ENCODE results near the gene SLC24A3. TPM values are rescaled to one million over a fixed set of nuclear protein-coding genes. Genes with fewer than 3 reads are reported as not detected.

SLC24A3 gene
- total RNA-seq, 4 donors from 2014 or later = 4.2 to 6.4 (median 5.6) TPM

GRCh38 chr20:19367591-19367990, 155.1 kb downstream of the SLC24A3 start:
- Histone ChIP-seq H3K27me3 (no peaks in the 10 kb centered on the region), H3K4me1 (no peaks in the 10 kb centered on the region), H3K36me3 (no peaks in the 10 kb centered on the region), H3K9me3 (no peaks in the 10 kb centered on the region), H3K4me3 (no peak overlapping the region), H3K27ac (no peak overlapping the region)
- TF ChIP-seq EP300 (IDR thresholded peaks at IDR 0.05) (no peak), POLR2AphosphoS5 (IDR thresholded peaks at IDR 0.05) (no peak), POLR2A (IDR thresholded peaks at IDR 0.05) (no peak)
- TF ChIP-seq, protein P1, sequence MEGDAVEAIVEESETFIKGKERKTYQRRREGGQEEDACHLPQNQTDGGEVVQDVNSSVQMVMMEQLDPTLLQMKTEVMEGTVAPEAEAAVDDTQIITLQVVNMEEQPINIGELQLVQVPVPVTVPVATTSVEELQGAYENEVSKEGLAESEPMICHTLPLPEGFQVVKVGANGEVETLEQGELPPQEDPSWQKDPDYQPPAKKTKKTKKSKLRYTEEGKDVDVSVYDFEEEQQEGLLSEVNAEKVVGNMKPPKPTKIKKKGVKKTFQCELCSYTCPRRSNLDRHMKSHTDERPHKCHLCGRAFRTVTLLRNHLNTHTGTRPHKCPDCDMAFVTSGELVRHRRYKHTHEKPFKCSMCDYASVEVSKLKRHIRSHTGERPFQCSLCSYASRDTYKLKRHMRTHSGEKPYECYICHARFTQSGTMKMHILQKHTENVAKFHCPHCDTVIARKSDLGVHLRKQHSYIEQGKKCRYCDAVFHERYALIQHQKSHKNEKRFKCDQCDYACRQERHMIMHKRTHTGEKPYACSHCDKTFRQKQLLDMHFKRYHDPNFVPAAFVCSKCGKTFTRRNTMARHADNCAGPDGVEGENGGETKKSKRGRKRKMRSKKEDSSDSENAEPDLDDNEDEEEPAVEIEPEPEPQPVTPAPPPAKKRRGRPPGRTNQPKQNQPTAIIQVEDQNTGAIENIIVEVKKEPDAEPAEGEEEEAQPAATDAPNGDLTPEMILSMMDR (IDR thresholded peaks at IDR 0.05) = no peak
- WGBS = 84% methylated on average over 2 of the region's 2 CpGs
- no peak for DNase-seq (ENCODE audit: low spot score in 2 of 2)

- Histone ChIP-seq H3K27ac (no peak overlapping the region), H3K27me3 (no peaks in the 10 kb centered on the region), H3K9me3 (no peaks in the 10 kb centered on the region), H3K4me1 (no peaks in the 10 kb centered on the region), H3K4me3 (no peak overlapping the region), H3K36me3 (no peaks in the 10 kb centered on the region)
- DNase-seq (ENCODE audit: low spot score in 2 of 2) = no peak
- no peak for TF ChIP-seq POLR2AphosphoS5 (IDR thresholded peaks at IDR 0.05)
- TF ChIP-seq, protein P1 (IDR thresholded peaks at IDR 0.05) = no peak
- TF ChIP-seq POLR2A (IDR thresholded peaks at IDR 0.05) = no peak
- WGBS = 96% methylated on average over 3 of the region's 3 CpGs
Observed at GRCh38 chr20:19368351-19368750, 155.9 kb downstream of the SLC24A3 start.

DNA sequence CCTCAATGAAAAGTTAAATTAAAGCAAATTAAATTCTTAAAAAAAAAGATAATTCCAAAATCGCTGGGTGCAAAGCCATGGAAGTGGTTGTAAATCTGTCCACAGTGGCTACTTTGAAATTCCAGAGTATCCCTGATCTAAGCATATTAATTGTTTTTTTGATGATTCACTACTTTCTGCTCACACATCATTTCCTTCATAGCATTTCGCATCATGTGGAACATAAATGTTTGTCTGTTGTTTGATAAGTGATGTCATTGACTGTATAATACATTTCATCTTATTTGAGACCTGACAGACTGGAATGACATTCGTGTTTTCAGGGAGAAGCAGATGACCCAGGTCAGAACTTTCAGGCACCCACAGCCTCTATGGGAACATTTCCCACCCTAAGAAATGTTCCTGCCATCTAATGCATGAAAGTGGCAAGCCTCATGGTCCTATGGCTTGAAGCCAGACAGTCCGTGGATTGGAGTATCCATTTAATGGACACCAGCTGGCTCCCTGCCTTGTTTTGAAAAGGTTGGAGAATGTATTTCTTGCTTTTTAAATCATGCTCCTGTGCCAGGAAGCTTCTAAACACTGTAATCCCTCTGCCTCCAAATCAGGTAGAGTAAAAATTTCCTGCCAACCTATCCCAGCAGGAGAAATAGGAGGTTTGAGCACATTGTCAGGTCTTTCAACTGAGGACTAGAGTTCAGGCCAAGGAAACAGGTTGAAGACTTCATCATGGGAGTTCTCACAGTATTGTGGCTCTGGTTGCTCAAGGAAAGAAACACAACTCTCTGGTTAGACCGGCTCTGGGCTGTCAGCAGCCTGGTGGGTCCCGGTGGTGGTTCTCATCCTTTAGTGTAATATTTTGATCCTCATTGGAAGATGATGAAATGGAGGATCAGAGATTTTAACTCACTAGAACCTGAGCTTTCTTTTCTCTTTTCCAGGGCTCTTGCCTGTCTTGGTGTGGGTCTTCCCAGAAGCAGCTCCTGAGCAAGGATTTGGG, 157.9 kb downstream of the SLC24A3 start:
- Histone ChIP-seq H3K4me3 (no peak overlapping the region), H3K4me1 (no peaks in the 10 kb centered on the region), H3K36me3 (no peaks in the 10 kb centered on the region), H3K9me3 (no peaks in the 10 kb centered on the region), H3K27me3 (no peaks in the 10 kb centered on the region), H3K27ac (no peak overlapping the region)
- DNase-seq (ENCODE audit: low spot score in 2 of 2) = no peak
- TF ChIP-seq EP300 (IDR thresholded peaks at IDR 0.05) (no peak), POLR2AphosphoS5 (IDR thresholded peaks at IDR 0.05) (no peak), POLR2A (IDR thresholded peaks at IDR 0.05) (no peak)
- TF ChIP-seq, protein P1 (IDR thresholded peaks at IDR 0.05) = no peak
- 79% methylated on average over 6 of the region's 6 CpGs for whole genome bisulfite sequencing

DNA sequence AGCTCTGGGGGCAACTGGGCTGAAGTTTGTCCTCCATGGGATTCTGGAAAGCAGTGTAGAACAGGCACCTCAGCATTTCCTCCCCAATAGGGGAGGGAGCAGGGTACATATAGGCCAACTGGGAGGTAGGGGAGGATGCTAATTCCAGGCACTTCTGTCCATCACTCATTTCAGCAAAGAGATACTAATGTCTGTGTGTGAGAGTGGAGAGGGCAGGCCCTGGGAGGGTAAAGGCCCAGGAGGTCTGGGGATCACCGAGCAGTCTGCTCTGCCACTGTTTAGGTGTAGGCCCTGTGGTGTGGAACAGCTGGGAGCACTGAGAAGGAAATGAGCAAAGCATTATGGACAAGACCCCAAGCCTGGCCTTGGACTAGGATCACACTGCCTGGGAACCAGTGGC, 158.7 kb downstream of the SLC24A3 start:
- H3K4me3 ChIP-seq = no peak overlapping the region
- no peak for DNase-seq (ENCODE audit: low spot score in 2 of 2)
- TF ChIP-seq EP300 (IDR thresholded peaks at IDR 0.05) (no peak), POLR2A (IDR thresholded peaks at IDR 0.05) (no peak), POLR2AphosphoS5 (IDR thresholded peaks at IDR 0.05) (no peak)
- TF ChIP-seq, protein P1 (IDR thresholded peaks at IDR 0.05) = no peak
- no peaks in the 10 kb centered on the region for H3K27me3 ChIP-seq
- 91% methylated on average over 1 of the region's 1 CpG for WGBS
- H3K4me1 ChIP-seq = no peaks in the 10 kb centered on the region
- H3K27ac ChIP-seq = no peak overlapping the region
- no peaks in the 10 kb centered on the region for H3K36me3 ChIP-seq
- H3K9me3 ChIP-seq = no peaks in the 10 kb centered on the region

- 100% methylated on average over 3 of the region's 3 CpGs for WGBS
- no peak for DNase-seq (ENCODE audit: low spot score in 2 of 2)
Observed at GRCh38 chr20:19374216-19374615, 161.8 kb downstream of the SLC24A3 start.

More at GRCh38 chr20:19374216-19374615, 161.8 kb downstream of the SLC24A3 start:
- H3K36me3 ChIP-seq = no peaks in the 10 kb centered on the region
- H3K4me1 ChIP-seq = no peaks in the 10 kb centered on the region
- no peaks in the 10 kb centered on the region for H3K27me3 ChIP-seq
- H3K4me3 ChIP-seq = no peak overlapping the region
- H3K9me3 ChIP-seq = no peaks in the 10 kb centered on the region
- H3K27ac ChIP-seq = no peak overlapping the region
- TF ChIP-seq, protein P1 (IDR thresholded peaks at IDR 0.05) = no peak
- TF ChIP-seq EP300 (IDR thresholded peaks at IDR 0.05) (no peak), POLR2A (IDR thresholded peaks at IDR 0.05) (no peak), POLR2AphosphoS5 (IDR thresholded peaks at IDR 0.05) (no peak)

All from suprapubic skin (tissue), 4 donors.